ENCODE results near the gene NPHS1.
"Not testable (repeated sequence)": the region's sequence is repeated elsewhere in the genome, so short reads cannot be mapped to it uniquely, and the experiment has no call there.

NPHS1 gene

DNA sequence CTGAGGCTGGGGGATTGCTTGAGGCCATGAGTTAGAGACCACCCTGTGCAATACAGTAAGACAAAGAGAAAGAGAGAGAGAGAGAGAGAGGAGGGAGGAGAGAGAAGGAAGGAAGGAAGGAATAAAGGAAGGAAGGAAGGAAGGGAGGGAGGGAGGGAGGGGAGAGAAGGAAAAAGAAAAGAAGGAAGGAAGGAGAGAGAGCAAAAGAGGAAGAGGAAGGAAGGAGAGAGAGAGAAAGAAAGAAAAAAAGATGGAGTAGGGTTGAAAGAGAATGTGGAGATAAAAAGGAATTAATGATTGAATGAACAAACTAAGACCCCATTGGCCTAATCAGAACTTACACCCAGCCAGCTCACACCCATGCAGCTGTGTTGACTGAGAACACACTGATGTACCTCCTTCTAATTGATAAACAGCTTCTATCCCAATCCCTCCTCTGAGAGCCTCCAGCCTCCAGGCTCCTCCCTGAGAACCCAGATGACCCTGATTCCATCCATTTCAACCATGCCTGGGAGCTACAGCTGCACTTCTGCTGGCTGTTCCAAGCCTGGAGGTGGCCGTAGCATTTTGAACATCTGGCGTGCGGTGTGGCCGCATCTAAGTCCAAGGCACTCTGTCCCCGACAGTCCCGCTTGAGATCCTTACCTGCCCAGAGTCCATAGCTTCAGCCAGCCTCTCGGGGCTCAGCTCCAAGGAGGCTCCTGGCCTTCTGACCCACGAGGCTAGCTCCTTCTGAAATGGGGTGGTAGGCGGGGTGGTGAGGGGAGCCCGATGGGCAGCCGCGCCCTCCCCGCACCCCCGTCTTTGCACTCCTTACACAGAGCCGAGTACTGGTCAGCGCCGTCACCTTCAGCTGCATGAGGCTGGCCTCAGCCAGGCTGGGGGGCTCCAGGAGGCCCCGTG lies 40.7 kb downstream of the NPHS1 start:
- DNase-seq: no peak

GRCh38 chr19:35807633-35808032 lies 44.7 kb downstream of the NPHS1 start:
- DNase-seq: no peak

DNA sequence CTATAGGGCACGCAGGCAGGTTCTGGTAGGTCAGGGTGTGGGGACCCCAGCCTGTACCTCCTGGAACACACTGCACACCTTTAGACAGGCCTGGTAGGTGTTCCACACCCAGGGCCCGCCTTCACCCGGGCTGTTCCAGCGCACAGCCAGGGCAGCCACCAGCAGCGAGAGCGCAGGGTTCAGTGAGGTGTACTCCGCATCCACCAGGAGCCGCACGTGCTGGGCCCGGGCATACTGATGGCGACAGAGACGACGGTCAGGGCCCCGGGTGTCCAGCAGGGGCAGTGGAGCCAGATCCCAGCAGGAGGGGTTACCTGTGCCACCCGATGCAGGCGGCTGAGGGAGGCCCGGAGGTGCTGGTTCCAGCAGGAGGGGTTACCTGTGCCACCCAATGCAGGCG lies 45.7 kb downstream of the NPHS1 start:
- DNase-seq: no peak

DNA sequence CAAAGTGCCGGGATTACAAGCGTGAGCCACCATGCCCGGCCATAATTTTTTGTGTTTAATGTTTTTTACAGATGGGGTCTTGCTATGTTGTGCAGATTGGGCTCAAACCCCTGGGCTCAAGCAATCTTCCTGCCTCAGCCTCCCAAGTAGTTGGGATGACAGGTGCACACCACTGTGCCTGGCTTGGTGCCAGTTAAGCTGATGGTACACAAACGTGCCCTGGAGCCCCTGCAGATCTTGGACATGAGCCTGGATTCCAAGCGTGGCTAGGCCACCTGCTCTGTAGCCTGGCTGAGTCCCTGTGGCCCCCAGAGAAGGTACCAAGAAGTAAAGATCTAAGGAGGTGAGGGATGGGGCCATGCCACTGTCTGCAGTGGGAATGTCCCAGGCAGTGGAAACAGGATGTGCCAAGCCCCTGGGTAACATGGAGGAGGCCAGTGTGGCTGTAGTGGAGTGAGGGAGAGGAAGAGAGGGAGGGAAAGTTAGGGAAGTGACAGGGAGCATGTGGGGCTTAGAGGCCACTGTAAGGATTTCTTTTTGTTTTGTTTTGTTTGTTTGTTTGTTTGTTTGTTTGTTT lies 46.7 kb downstream of the NPHS1 start:
- DNase-seq: no peak

GRCh38 chr19:35801828-35802227 lies 50.5 kb downstream of the NPHS1 start:
- DNase-seq: no peak

- no peak for DNase-seq
Observed at GRCh38 chr19:35797663-35798062, 54.6 kb downstream of the NPHS1 start.

DNA sequence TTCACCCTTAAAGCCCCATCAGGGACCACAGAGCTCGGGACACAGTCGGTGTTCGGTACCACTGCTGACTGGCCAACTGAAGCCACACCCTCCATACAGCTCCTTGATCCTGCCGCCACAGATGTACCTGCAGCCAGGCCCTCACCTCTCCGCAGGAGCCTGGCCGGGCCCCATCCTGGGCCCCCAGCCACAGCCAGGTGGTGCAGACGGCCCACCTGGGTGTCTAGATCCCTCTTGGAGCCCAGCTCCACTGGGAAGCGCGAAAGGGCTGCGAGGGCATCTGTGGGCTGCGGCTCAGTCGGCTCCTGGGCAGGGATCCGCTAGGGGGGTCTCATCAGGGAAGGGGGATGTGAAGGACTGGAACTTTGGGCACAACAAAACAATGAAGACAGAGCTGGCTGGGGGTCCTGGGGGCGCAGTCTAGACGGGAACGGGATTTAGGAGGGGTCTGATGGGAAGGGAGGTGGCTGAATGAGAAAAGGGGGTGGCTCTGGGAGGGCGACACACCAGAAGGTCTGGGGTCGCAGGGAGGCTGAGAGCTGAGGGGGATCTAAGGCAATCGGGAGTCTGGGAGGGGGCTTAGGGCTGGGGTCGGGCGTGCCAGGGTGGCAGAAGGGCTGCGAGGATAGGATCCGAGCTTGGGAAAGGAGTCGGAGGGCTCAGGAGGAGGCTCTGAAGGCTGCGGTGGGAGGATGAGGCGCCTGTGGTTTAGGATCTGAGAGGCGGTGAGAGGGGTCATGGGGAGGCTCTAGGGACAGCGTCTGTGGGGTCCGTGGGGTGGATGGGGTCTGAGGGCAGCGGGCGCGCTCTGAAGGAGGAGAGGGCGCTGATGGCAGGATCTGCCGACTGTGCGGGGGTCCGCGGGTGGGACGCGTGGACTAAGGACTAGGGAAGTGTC lies 55.4 kb downstream of the NPHS1 start:
- DNase-seq: no peak

- DNase-seq: not testable (repeated sequence)
Observed at GRCh38 chr19:35795564-35795963, 56.7 kb downstream of the NPHS1 start.

DNA sequence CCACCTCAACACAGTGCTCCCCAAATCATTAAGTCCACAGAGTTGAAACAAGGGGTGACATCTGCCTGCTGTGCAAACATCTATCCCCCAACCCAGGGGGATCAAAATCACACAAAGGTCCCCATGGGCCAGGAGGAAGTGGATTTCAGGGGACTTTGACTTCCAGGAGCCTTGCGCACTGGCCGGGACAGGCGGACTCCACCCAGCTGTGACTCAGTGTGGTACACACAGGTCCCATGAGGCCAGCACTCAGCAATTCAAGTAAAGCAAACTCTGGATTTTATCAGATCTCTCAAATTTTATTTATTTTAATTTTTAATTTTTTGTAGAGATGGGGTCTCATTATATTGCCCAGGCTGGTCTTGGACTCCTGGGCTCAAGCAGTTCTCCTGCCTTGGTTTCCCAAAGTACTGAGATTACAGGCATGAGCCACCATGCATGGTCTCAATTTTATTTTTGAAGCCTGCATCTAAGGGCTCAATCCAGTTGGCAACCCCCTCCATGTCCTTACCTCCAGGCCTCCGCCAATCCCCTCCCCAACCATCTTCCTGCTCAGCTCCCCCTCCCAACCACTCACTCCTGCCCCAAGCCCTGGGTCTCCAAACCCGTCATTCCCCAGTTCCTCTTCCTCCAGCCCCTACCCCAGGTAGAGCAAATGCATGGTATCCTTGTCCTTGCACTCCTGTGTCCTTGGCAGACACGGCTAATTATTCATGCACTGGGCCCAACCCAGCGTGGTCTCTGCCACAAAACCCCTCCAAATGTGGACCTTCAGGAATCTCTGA lies 58.7 kb downstream of the NPHS1 start:
- DNase-seq: no peak

GRCh38 chr19:35792888-35793287 lies 59.4 kb downstream of the NPHS1 start:
- no peak for DNase-seq

GRCh38 chr19:35792312-35792711 lies 60.0 kb downstream of the NPHS1 start:
- no peak for DNase-seq

GRCh38 chr19:35791814-35792279 lies 60.5 kb downstream of the NPHS1 start:
- DNase-seq: no peak

GRCh38 chr19:35790981-35791813 lies 61.1 kb downstream of the NPHS1 start:
- peak; percentile 9 for DNase-seq

- DNase-seq: no peak
Observed at GRCh38 chr19:35789978-35790944, 62.0 kb downstream of the NPHS1 start.

GRCh38 chr19:35789195-35789977 lies 62.9 kb downstream of the NPHS1 start:
- no peak for DNase-seq

- DNase-seq: no peak
Observed at GRCh38 chr19:35788205-35788960, 63.9 kb downstream of the NPHS1 start.

DNA sequence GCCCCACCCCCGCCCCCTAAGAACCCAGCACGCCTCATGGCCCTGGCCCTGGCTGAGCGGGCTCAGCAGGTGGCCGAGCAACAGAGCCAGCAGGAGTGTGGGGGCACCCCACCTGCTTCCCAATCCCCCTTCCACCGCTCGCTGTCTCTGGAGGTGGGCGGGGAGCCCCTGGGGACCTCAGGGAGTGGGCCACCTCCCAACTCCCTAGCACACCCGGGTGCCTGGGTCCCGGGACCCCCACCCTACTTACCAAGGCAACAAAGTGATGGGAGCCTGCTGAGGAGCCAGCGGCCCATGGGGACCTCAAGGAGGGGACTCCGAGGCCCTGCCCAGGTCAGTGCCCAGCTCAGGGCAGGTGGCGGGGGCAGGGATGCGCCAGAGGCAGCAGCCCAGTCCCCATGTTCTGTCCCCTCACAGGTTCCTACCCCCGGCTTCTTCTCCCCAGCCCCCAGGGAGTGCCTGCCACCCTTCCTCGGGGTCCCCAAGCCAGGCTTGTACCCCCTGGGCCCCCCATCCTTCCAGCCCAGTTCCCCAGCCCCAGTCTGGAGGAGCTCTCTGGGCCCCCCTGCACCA lies 65.0 kb downstream of the NPHS1 start:
- DNase-seq: no peak
